HG03175 (cell line): ENCODE data around the gene E2F4.

ENCODE experiments used
- ATAC-seq: cut with Tn5 transposase; IDR thresholded peaks from one replicate; pipeline ENCODE4 v1.9.1; 2021; ENCODE audit warnings: mild to moderate bottlenecking, moderate library complexity; ENCODE audit not compliant: unreplicated experiment

Gene E2F4

GRCh38 chr16:67190448-67191399, 1.2 kb upstream of the E2F4 start:
- no peak for ATAC-seq

GRCh38 chr16:67191411-67191994, 452 bp upstream of the E2F4 start:
- ATAC-seq = no peak

GRCh38 chr16:67192781-67193361, 916 bp downstream of the E2F4 start:
- no peak for ATAC-seq

- ATAC-seq = no peak
These were observed 1.6 kb downstream of the E2F4 start for GRCh38 chr16:67193536-67193935.

GRCh38 chr16:67194260-67194659, 2.3 kb downstream of the E2F4 start:
- ATAC-seq = no peak

- no peak for ATAC-seq
These were observed 3.7 kb downstream of the E2F4 start for GRCh38 chr16:67195676-67196075.

- no peak for ATAC-seq
These were observed 4.9 kb downstream of the E2F4 start for GRCh38 chr16:67196881-67197280.

- no peak for ATAC-seq
These were observed 5.7 kb downstream of the E2F4 start for GRCh38 chr16:67197704-67198103.

GRCh38 chr16:67198238-67198734, 6.3 kb downstream of the E2F4 start:
- no peak for ATAC-seq

GRCh38 chr16:67199011-67199807, 7.3 kb downstream of the E2F4 start, which contains the start of gene ELMO3:
ELMO3 (plus strand) TSS chr16:67199131; CDS start chr16:67199327, 196 bp downstream.
- ATAC-seq = no peak

- ATAC-seq = no peak
These were observed 7.8 kb downstream of the E2F4 start for GRCh38 chr16:67199808-67200198.

- ATAC-seq = no peak
These were observed 8.5 kb downstream of the E2F4 start for GRCh38 chr16:67200491-67200890.

GRCh38 chr16:67201411-67202345, 9.7 kb downstream of the E2F4 start:
- ATAC-seq = no peak

GRCh38 chr16:67202426-67202825, 10.5 kb downstream of the E2F4 start:
- ATAC-seq = no peak

GRCh38 chr16:67202956-67203493, 11.1 kb downstream of the E2F4 start:
- ATAC-seq = no peak

GRCh38 chr16:67204076-67204475, 12.1 kb downstream of the E2F4 start:
- no peak for ATAC-seq

- no peak for ATAC-seq
These were observed 14.3 kb downstream of the E2F4 start for GRCh38 chr16:67206129-67206837.

GRCh38 chr16:67206838-67207248, 14.9 kb downstream of the E2F4 start:
- no peak for ATAC-seq
